Activated gamma-delta T cell (primary cell): Measurements from ENCODE around the gene WWOX.

ENCODE experiments used
- DNase-seq: peaks from one replicate; lab custom pipeline; 2025; lab: John Stamatoyannopoulos, UW

WWOX gene

GRCh38 chr16:79150151-79150550 is 1050.7 kb downstream of the WWOX start:
- DNase-seq, result no peak

GRCh38 chr16:79150632-79151310 is 1051.3 kb downstream of the WWOX start:
- DNase-seq, result no peak

- DNase-seq, result no peak
Observed at GRCh38 chr16:79154086-79154485, 1054.6 kb downstream of the WWOX start.

GRCh38 chr16:79155471-79155870 is 1056.0 kb downstream of the WWOX start:
- DNase-seq, result no peak

- no peak for DNase-seq
Observed at GRCh38 chr16:79155904-79156303, 1056.5 kb downstream of the WWOX start.

GRCh38 chr16:79156761-79157160 is 1057.3 kb downstream of the WWOX start:
- DNase-seq, result no peak

- no peak for DNase-seq
Observed at GRCh38 chr16:79158337-79158736, 1058.9 kb downstream of the WWOX start.

- no peak for DNase-seq
Observed at GRCh38 chr16:79159261-79160049, 1060.0 kb downstream of the WWOX start.

- DNase-seq, result no peak
Observed at GRCh38 chr16:79162977-79163376, 1063.5 kb downstream of the WWOX start.

GRCh38 chr16:79163691-79164387 is 1064.4 kb downstream of the WWOX start:
- no peak for DNase-seq

GRCh38 chr16:79164388-79164995 is 1065.0 kb downstream of the WWOX start:
- DNase-seq, result no peak

GRCh38 chr16:79165079-79165478 is 1065.6 kb downstream of the WWOX start:
- no peak for DNase-seq

GRCh38 chr16:79165506-79165905 is 1066.1 kb downstream of the WWOX start:
- DNase-seq, result no peak

- DNase-seq, result no peak
Observed at GRCh38 chr16:79167893-79168292, 1068.4 kb downstream of the WWOX start.

- DNase-seq, result no peak
Observed at GRCh38 chr16:79168321-79168720, 1068.9 kb downstream of the WWOX start.

- DNase-seq, result no peak
Observed at GRCh38 chr16:79169239-79169638, 1069.8 kb downstream of the WWOX start.

- DNase-seq, result no peak
Observed at GRCh38 chr16:79170555-79171246, 1071.2 kb downstream of the WWOX start.

- DNase-seq, result no peak
Observed at GRCh38 chr16:79171504-79171903, 1072.0 kb downstream of the WWOX start.

- no peak for DNase-seq
Observed at GRCh38 chr16:79171931-79172705, 1072.7 kb downstream of the WWOX start.

- DNase-seq, result no peak
Observed at GRCh38 chr16:79172976-79173500, 1073.6 kb downstream of the WWOX start.

- no peak for DNase-seq
Observed at GRCh38 chr16:79173919-79174318, 1074.5 kb downstream of the WWOX start.
